Measurements from ENCODE around the gene RASL11A.
A peak's percentile ranks its signal among the peaks of the same experiment; 100 is the strongest.

Gene RASL11A

DNA sequence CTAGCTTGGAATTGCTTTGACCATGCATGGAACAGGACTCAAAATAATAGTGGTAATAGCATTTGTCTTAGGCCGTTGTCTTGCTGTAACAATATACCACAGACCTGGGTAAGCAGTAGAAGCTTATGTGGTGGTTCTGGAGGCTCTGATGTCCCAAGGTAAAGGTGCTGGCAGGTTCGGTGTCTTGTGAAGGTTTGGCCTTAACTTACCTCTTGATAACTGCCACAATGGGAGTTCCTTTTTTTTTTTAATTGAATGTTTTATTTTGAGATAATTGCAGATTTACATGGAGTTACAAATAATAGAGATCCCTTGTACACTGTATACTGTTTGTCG is 13.4 kb upstream of the RASL11A start:
- no peak overlapping the region for H2AFZ ChIP-seq (ENCODE audit: low read length)
- peaks cover 2% of the 10 kb centered on the region; the same call in 1 of the 2 replicates for H3F3A ChIP-seq (ENCODE audit: low read depth)
- H3K4me2 ChIP-seq (ENCODE audit: low read depth, low read length, poor library complexity, severe bottlenecking), result no peak overlapping the region
- no peaks in the 10 kb centered on the region for H3K9me2 ChIP-seq (replicated peaks; ENCODE audit: low read depth, low read length)
- H3K79me2 ChIP-seq (ENCODE audit: insufficient read depth, low read length), result peaks cover 81% of the 10 kb centered on the region
- peaks cover 79% of the 10 kb centered on the region for H3K36me3 ChIP-seq (ENCODE audit: insufficient read depth, low read length)
- no peak overlapping the region for H3K9ac ChIP-seq (ENCODE audit: low read depth, low read length, poor library complexity, severe bottlenecking)
- no peak overlapping the region for H3K4me3 ChIP-seq (ENCODE audit: low read length, poor library complexity, severe bottlenecking)
- no peaks in the 10 kb centered on the region for H3K9me3 ChIP-seq (ENCODE audit: insufficient read depth, low read depth, low read length)
- peaks cover 76% of the 10 kb centered on the region for H4K20me1 ChIP-seq (ENCODE audit: insufficient read depth, low read length, poor library complexity, severe bottlenecking)
- TF ChIP-seq, protein P1, sequence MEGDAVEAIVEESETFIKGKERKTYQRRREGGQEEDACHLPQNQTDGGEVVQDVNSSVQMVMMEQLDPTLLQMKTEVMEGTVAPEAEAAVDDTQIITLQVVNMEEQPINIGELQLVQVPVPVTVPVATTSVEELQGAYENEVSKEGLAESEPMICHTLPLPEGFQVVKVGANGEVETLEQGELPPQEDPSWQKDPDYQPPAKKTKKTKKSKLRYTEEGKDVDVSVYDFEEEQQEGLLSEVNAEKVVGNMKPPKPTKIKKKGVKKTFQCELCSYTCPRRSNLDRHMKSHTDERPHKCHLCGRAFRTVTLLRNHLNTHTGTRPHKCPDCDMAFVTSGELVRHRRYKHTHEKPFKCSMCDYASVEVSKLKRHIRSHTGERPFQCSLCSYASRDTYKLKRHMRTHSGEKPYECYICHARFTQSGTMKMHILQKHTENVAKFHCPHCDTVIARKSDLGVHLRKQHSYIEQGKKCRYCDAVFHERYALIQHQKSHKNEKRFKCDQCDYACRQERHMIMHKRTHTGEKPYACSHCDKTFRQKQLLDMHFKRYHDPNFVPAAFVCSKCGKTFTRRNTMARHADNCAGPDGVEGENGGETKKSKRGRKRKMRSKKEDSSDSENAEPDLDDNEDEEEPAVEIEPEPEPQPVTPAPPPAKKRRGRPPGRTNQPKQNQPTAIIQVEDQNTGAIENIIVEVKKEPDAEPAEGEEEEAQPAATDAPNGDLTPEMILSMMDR (conservative IDR thresholded peaks at IDR 0.05; ENCODE audit: low read length), result no peak
- no peak for TF ChIP-seq EZH2phosphoT487 (IDR thresholded peaks at IDR 0.05; ENCODE audit: borderline replicate concordance)
- H3K4me1 ChIP-seq (ENCODE audit: insufficient read depth, low read length, poor library complexity, severe bottlenecking), result peaks cover 53% of the 10 kb centered on the region
- no peaks in the 10 kb centered on the region for H3K27me3 ChIP-seq (ENCODE audit: insufficient read depth, low read length, poor library complexity, severe bottlenecking)

DNA sequence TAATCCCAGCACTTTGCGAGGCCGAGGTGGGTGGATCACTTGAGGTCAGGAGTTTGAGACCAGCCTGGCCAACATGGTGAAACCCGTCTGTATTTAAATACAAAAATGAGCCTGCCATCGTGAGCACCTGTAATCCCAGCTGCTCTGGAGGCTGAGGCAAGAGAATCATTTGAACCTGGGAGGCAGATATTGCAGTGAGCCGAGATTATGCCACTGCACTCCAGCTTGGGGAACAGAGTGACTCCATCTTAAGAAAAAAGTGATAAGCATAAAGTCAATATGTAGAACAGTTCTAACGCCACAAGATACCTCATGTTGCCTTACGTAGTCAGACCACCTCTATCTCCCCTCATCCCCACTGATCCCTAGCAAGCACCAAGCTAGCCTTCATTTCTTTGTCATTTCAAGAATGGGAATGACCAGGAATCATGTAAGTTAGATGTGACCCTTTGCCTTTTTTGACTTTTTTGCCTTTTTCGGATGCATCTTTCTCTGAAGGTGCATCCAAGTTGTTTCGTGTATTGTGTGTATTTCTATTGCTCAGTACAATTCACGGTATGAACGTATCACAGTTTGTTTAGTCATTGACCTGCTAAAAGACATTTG is 12.9 kb upstream of the RASL11A start:
- H3K79me2 ChIP-seq (ENCODE audit: insufficient read depth, low read length), result peaks cover 76% of the 10 kb centered on the region

DNA sequence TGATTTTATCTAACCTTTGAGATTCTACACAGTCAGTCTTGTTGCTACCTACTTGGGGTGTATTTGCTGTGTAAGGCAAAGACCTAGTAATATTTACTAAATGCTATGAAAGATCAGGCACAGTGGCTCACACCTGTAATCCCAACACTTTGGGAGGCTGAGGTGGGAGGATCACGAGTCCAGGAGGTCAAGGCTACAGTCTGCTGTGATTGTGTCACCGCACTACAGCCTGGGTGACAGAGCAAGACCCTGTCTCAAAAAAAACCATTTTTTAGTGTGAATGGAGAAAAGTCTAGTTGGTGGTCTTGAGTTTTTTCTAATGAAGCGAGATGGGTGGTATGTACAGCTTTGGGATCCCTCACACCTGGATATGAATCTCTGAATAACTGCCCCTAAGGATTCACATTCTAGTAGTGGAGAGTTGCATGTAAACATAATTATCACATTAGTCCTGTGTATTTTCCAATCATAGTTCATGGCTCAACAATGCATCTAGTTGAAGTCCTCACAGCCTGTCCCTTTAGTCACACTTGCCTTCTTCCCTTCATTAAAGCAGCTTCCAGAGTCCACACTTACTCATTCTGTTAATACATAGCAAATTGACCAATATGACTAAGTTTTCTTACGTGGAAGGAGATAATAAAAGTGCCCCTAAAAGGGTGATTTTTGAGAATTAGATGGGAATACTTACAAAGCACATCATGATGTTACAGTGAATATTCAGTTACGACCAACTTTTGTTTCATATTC is 11.8 kb upstream of the RASL11A start:
- Histone ChIP-seq H3K9ac (ENCODE audit: low read depth, low read length, poor library complexity, severe bottlenecking) (no peak overlapping the region), H3K4me3 (ENCODE audit: low read length, poor library complexity, severe bottlenecking) (no peak overlapping the region), H3K9me3 (ENCODE audit: insufficient read depth, low read depth, low read length) (no peaks in the 10 kb centered on the region), H3K4me2 (ENCODE audit: low read depth, low read length, poor library complexity, severe bottlenecking) (peak overlapping the region; percentile 47), H2AFZ (ENCODE audit: low read length) (no peak overlapping the region), H3K36me3 (ENCODE audit: insufficient read depth, low read length) (peaks cover 81% of the 10 kb centered on the region), H4K20me1 (ENCODE audit: insufficient read depth, low read length, poor library complexity, severe bottlenecking) (peaks cover 60% of the 10 kb centered on the region), H3K9me2 (replicated peaks; ENCODE audit: low read depth, low read length) (no peaks in the 10 kb centered on the region), H3K79me2 (ENCODE audit: insufficient read depth, low read length) (peaks cover 65% of the 10 kb centered on the region), H3K27me3 (ENCODE audit: insufficient read depth, low read length, poor library complexity, severe bottlenecking) (no peaks in the 10 kb centered on the region), H3F3A (ENCODE audit: low read depth) (peaks cover 2% of the 10 kb centered on the region; the same call in 1 of the 2 replicates), H3K4me1 (ENCODE audit: insufficient read depth, low read length, poor library complexity, severe bottlenecking) (peaks cover 37% of the 10 kb centered on the region)
- TF ChIP-seq, protein P1 (conservative IDR thresholded peaks at IDR 0.05; ENCODE audit: low read length), result no peak
- TF ChIP-seq EZH2phosphoT487 (IDR thresholded peaks at IDR 0.05; ENCODE audit: borderline replicate concordance), result no peak

More for the DNA sequence above, 12.9 kb upstream of the RASL11A start:
- Histone ChIP-seq H3K9me2 (replicated peaks; ENCODE audit: low read depth, low read length) (no peaks in the 10 kb centered on the region), H3K9ac (ENCODE audit: low read depth, low read length, poor library complexity, severe bottlenecking) (no peak overlapping the region), H3K4me2 (ENCODE audit: low read depth, low read length, poor library complexity, severe bottlenecking) (peak overlapping the region; percentile 47), H2AFZ (ENCODE audit: low read length) (no peak overlapping the region), H3K4me1 (ENCODE audit: insufficient read depth, low read length, poor library complexity, severe bottlenecking) (peaks cover 47% of the 10 kb centered on the region), H3K9me3 (ENCODE audit: insufficient read depth, low read depth, low read length) (no peaks in the 10 kb centered on the region), H3F3A (ENCODE audit: low read depth) (peaks cover 2% of the 10 kb centered on the region; the same call in 1 of the 2 replicates), H3K27me3 (ENCODE audit: insufficient read depth, low read length, poor library complexity, severe bottlenecking) (no peaks in the 10 kb centered on the region), H4K20me1 (ENCODE audit: insufficient read depth, low read length, poor library complexity, severe bottlenecking) (peaks cover 70% of the 10 kb centered on the region), H3K4me3 (ENCODE audit: low read length, poor library complexity, severe bottlenecking) (peak overlapping the region; percentile 16), H3K36me3 (ENCODE audit: insufficient read depth, low read length) (peaks cover 83% of the 10 kb centered on the region)
- TF ChIP-seq, protein P1 (conservative IDR thresholded peaks at IDR 0.05; ENCODE audit: low read length), result no peak
- no peak for TF ChIP-seq EZH2phosphoT487 (IDR thresholded peaks at IDR 0.05; ENCODE audit: borderline replicate concordance)
